Stimulated activated memory B cell treated with anti-CD40 and anti-IgM and Interleukin-4, amounts not matched to agents 10 μg/mL and 1 μg/mL and 100 μg/mL, for 72 hours (primary cell): ENCODE data around the gene HOXD3.

Experiments used
- ATAC-seq: fragments of 150-1000 bp; cut with Tn5 transposase; 2 replicates; pipeline ENCODE4 v1.10.0; 2021
- H3K27ac Mint-ChIP-seq: one replicate; pipeline ENCODE4 v1.8.0; 2022; ENCODE audit warnings: mild to moderate bottlenecking, mixed read lengths
- H3K27me3 Mint-ChIP-seq: one replicate; pipeline ENCODE4 v1.8.0; 2022; ENCODE audit warnings: mixed read lengths
- H3K36me3 Mint-ChIP-seq: one replicate; pipeline ENCODE4 v1.8.0; 2022; ENCODE audit warnings: mixed read lengths
- H3K4me1 Mint-ChIP-seq: one replicate; pipeline ENCODE4 v1.8.0; 2022; ENCODE audit warnings: mixed read lengths
- H3K4me3 Mint-ChIP-seq: one replicate; pipeline ENCODE4 v1.8.0; 2022; ENCODE audit warnings: mild to moderate bottlenecking, moderate library complexity, mixed read lengths
- H3K9me3 Mint-ChIP-seq: one replicate; pipeline ENCODE4 v1.8.0; 2022; ENCODE audit warnings: mixed read lengths

The HOXD3 gene

DNA sequence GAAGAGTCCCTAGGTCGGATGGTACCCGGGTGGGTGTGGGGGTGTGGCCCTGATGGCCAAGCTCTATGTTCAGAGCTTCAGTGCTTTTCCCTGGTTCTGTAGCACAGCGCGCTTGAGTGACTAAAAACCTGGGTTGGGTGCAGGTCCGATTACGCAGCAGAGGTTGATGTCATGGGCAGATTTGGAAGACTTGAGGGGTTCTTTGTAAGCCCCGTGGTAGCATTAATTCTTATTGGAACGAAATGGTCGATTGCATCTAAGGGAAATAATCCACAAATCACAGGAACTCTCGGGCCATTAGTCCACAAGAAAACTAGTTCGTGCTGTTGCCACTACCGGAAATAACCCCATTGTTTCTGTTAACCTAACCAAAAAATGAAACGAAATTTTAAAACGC is 18.6 kb upstream of the HOXD3 start:
- Mint-ChIP-seq H3K36me3 (peaks cover 7% of the 10 kb centered on the region), H3K9me3 (peaks cover 8% of the 10 kb centered on the region), H3K4me3 (peak overlapping the region; percentile 33), H3K27me3 (peaks cover 84% of the 10 kb centered on the region), H3K4me1 (peaks cover 25% of the 10 kb centered on the region), H3K27ac (no peak overlapping the region)
- ATAC-seq, result no peak

DNA sequence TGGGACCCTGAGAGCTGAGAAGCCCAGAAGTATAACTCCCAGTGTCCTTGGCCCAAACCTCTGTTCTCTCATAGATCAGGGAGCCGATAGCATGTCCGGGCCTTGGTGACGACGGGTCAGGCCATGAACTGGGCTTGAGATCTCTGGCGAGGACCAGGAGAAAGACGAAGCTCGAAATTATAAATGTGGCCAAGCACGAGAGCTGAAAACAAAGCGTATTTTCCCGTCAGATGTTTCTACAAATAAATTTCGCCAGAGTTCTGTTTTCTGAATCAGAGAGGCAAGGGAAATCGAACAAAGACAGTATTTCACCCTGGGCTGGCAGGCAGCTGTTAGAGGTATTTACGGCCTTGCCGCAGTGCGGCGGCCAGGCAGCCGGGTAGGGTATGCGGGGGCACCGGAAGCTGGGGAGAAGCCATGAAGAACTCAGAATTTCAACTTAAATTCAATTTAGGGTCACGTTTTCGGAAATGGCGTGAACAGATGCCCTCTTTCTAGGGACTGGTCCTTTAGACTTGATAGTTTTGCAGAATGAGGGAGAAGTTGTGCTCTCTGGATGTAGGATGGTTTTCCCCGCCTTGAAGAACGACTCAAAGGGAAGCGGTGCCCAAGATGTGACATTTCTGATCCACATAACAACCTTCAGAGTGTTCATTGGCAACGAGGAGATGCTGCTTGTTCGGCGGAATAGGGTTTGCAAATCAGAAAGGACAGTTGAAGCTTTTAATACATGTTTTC is 18.0 kb upstream of the HOXD3 start:
- H3K9me3 Mint-ChIP-seq, result peaks cover 8% of the 10 kb centered on the region
- no peak overlapping the region for H3K27ac Mint-ChIP-seq
- H3K4me1 Mint-ChIP-seq, result peaks cover 25% of the 10 kb centered on the region
- H3K36me3 Mint-ChIP-seq, result peaks cover 7% of the 10 kb centered on the region
- H3K4me3 Mint-ChIP-seq, result no peak overlapping the region
- no peak for ATAC-seq
- peaks cover 84% of the 10 kb centered on the region for H3K27me3 Mint-ChIP-seq

DNA sequence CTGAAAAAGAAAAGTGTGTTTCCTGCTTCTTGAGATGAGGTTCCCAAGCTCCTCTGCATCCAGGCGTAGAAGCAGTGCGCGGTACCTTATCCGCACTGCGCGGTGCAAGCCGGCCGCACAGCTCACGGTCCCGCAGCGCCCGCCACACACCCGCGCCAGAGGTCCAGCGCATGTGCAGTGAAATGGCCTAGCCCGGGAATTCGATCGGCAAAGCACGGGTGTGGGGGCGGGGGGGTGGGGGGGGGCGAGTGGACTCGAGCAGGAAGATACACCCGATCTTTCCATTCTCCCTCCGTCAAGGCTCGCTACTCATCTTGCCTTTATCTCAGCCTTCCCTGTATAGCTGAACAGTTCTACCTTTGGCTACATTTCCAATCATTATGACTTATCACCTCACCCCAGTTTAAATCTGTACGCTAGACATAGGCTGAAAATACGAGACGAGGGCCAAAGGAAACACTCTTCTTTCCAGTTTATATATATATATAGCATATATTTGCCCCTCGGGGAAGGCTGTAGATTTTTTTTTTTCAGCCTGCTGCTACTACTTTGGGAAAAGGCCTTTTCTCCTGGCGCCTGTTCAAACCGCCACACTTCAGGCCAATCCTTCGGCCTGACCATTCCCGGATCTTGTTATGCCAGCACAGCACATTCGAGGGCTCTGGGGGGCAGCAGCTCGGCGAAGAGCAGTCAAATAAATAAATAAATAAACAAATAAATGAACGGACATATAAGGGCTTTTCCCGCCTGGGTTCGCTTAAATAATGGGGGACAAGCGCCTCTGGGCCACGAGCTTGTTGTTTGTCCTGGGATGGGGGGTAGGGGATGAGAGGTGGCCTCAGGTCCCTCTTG is 17.2 kb upstream of the HOXD3 start:
- Mint-ChIP-seq H3K4me1 (peaks cover 25% of the 10 kb centered on the region), H3K4me3 (no peak overlapping the region), H3K27me3 (peaks cover 86% of the 10 kb centered on the region), H3K27ac (no peak overlapping the region), H3K36me3 (peaks cover 7% of the 10 kb centered on the region), H3K9me3 (peaks cover 8% of the 10 kb centered on the region)
- ATAC-seq, result no peak

DNA sequence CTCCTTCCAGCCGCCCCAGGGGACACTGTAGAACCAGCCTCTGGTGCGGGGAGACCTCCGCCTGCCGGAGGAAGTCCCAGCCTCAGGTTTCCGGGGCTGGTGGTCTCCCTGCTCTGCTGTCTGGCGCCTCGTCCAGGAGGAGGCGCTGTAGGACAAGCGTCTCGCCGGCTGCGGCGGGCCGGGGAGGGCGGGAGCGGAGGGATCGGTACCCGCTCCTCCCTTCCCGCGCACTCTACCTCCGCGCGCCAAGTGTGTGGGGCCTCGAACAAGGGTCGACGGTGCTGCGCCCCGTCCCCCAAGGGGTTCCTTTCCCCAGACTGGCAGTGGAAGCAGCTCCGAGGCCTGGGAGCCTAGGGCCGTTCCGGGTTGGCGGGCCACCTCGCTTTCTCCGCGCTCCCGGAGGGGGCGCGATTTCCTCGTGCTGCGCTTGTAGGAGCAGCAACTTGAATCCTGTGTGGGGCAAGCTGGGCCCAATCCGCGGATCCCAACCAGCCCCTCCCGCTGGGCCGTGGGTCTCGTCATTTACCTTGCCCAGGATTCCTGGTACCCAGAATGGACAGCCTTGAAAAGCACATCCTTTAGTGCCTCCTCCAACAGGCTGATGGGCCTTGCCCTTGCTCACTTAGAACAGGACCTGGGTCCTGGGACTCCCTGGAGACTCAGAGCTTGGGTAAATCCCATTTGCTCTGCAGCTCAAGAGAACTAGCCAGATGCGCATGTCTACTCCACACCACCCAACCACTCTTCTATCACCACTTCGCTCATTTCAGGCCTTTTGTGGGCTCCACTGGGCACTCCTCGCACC is 16.4 kb upstream of the HOXD3 start:
- Mint-ChIP-seq H3K4me3 (peak overlapping the region; percentile 36), H3K27ac (no peak overlapping the region)
- ATAC-seq, result peak; percentile 67

DNA sequence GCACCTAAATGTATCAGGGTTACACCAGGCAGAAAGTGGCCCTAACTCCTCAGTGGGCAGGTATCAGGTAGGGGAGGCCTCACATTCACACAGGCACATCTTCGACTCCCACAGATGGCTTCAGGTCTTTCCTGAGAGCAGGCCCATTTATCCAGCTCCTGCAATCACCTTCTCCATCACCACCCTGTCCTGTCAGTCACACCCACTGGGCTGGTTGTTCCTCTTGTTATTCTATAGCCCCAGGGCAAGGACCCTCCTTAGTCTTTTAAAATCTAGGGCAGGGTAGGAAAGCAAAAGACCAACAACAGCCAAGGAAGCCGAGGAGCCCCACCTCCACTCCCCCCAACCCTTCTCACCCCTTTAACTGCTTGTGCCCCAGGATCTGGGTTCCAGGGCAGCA is 14.8 kb upstream of the HOXD3 start:
- no peak overlapping the region for H3K27ac Mint-ChIP-seq
- peaks cover 17% of the 10 kb centered on the region for H3K4me1 Mint-ChIP-seq
- no peak overlapping the region for H3K4me3 Mint-ChIP-seq
- ATAC-seq, result no peak
- H3K9me3 Mint-ChIP-seq, result peaks cover 3% of the 10 kb centered on the region
- peaks cover 90% of the 10 kb centered on the region for H3K27me3 Mint-ChIP-seq
- no peaks in the 10 kb centered on the region for H3K36me3 Mint-ChIP-seq

More for the DNA sequence above, 16.4 kb upstream of the HOXD3 start:
- Mint-ChIP-seq H3K27me3 (peaks cover 86% of the 10 kb centered on the region), H3K36me3 (peaks cover 2% of the 10 kb centered on the region), H3K4me1 (peaks cover 21% of the 10 kb centered on the region), H3K9me3 (peaks cover 7% of the 10 kb centered on the region)

DNA sequence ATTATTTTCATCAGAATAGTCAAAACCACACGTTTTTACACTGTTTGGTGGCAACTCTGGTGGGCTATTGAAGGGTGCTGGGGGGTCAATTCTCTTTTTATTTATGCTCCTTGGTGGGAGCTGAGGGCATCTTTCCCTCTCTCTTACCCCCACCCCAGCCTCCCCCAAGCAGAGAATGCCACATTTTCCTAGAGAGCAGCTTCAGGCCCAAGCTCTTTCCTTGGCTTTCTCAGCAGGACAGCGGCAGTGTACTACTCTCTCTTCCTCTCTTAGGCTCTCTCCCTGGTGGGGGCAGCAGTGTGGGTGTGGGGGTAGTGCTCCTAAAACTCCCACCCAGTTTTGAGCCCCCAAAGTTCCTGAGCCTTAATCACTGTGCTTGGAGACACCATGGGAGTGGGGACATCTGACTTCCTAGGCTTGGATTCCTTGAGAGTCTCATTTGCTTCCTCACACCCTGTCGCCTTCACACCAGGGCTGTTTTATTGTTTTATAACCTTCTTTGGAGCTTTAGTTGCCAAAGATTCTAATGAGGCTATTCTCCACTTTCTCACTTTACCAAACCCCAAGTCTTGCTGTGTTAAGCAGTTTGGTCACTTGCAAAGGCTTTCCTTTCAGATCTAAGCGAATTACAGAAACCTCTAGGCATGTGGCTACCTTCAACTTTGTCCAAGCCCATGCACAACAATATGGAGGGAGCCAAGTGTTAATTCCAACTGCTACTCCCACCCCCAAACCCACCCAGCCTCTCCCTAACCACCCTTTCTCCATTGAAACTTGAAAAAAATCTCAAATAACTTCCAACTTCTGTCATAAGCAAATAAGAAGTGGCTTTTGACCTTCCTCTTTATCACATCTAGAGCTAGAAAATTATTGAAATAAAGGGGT is 11.8 kb upstream of the HOXD3 start:
- ATAC-seq, result no peak
- no peak overlapping the region for H3K27ac Mint-ChIP-seq
- H3K9me3 Mint-ChIP-seq, result no peaks in the 10 kb centered on the region
- H3K4me1 Mint-ChIP-seq, result peaks cover 7% of the 10 kb centered on the region
- H3K36me3 Mint-ChIP-seq, result no peaks in the 10 kb centered on the region
- H3K4me3 Mint-ChIP-seq, result no peak overlapping the region
- peaks cover 96% of the 10 kb centered on the region for H3K27me3 Mint-ChIP-seq

DNA sequence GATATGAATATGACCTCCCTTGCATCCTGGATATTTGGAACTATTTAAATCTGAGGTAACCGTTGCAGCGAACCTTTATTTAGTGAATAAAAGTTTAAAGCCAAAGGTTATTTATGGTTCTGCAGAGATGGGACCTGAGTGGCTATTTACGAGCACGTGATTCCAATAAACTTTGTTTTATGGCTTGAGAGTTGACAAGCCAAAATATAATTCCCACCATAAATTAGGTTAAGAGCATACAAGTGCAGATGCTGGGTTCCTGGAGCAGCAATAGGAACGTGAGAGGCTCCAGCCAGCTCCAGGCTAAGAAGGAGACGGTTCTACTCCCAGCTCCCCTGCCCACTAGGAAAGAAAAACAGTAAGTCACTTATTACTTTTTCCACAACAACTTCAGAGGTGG is 11.0 kb upstream of the HOXD3 start:
- H3K4me1 Mint-ChIP-seq, result peaks cover 4% of the 10 kb centered on the region
- no peaks in the 10 kb centered on the region for H3K36me3 Mint-ChIP-seq
- no peak for ATAC-seq
- no peaks in the 10 kb centered on the region for H3K9me3 Mint-ChIP-seq
- peaks cover 98% of the 10 kb centered on the region for H3K27me3 Mint-ChIP-seq
- H3K27ac Mint-ChIP-seq, result no peak overlapping the region
- H3K4me3 Mint-ChIP-seq, result no peak overlapping the region

DNA sequence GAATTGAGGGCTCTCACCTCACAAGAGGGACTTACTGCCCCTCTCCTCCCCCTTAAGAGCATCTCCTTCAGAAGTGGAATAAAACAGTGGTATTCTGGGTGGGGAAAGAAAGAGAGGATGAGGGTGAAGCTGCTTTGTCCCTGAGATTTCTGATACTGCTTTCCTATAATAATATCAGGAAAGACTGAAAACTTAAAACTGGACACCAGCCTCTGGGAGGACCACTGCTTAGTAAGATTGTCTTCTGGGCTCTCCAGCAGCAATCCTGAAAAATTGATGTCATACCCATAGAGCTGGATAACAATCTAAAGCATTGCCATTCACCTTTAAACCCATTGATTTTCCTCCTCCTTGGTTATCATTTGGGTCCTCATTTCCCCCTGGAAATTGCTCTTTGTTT is 10.5 kb upstream of the HOXD3 start:
- Mint-ChIP-seq H3K4me3 (no peak overlapping the region), H3K27ac (no peak overlapping the region), H3K36me3 (no peaks in the 10 kb centered on the region), H3K9me3 (no peaks in the 10 kb centered on the region), H3K4me1 (no peaks in the 10 kb centered on the region), H3K27me3 (peaks cover 98% of the 10 kb centered on the region)
- no peak for ATAC-seq

DNA sequence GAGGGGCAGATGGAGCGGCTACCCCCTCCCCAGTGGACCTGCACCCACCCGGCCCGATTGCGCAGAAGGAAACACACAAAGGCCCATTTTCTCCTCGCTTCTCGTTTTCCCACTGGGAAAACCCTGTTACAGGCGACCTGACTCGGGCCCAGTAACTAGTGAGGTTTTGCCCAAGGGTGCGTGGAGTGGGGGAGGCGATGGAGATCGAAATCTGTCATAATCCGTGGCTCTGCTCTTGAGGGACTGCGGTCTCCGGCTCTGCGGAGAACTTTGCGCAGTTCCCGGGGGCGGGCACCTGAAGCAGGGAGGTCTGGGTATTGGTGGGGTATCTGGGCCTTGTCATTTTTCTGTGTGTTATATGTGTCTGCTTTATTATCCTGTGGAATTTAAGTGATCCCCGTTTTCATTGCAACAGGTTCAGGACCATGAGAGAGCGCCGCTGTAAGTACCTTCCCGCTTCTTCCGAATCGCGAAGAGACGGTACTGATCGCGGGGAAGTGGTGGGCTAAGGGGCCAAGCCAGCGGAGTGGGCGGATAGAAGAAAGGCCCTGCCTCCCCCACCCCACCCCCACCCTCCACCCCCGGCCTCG is 9.8 kb upstream of the HOXD3 start:
- no peaks in the 10 kb centered on the region for H3K4me1 Mint-ChIP-seq
- H3K4me3 Mint-ChIP-seq, result no peak overlapping the region
- no peaks in the 10 kb centered on the region for H3K36me3 Mint-ChIP-seq
- H3K27ac Mint-ChIP-seq, result no peak overlapping the region
- H3K9me3 Mint-ChIP-seq, result no peaks in the 10 kb centered on the region
- peaks cover 98% of the 10 kb centered on the region for H3K27me3 Mint-ChIP-seq
- ATAC-seq, result no peak

DNA sequence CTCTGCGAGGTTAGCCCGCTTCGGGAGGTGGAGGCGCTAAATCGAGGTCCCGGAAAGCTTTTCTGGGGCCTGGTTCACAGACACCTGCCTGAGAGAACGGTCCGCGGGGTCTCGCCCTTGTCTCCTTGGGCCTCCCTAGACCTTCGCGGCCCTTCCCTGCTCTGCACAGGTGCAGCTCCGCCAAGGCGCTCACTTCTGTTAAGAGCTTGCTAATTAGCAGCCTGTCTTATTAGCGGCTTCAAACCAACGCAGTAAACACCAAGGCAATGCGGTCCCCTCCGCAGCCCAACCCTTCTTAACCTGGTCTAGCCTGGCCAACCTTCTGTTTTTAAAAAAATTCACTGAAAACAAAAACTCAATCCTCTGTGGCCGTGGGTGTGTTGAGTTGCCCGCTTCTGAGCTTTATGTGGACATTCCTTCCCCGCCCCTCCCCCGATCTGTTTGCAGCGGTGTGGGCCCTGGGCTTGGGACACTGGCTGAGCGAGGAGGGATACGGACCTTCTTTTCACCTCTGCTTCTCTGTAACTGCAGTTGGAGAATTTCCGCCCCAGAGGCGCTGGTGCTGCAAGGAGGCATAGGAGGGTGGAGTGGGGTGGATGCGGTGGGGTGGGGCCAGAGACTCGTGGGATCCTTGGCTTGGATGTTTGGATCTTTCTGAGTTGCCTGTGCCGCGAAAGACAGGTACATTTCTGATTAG is 9.2 kb upstream of the HOXD3 start:
- no peak for ATAC-seq
- peaks cover 98% of the 10 kb centered on the region for H3K27me3 Mint-ChIP-seq
- no peaks in the 10 kb centered on the region for H3K36me3 Mint-ChIP-seq
- H3K27ac Mint-ChIP-seq, result no peak overlapping the region
- H3K9me3 Mint-ChIP-seq, result no peaks in the 10 kb centered on the region
- H3K4me3 Mint-ChIP-seq, result no peak overlapping the region
- no peaks in the 10 kb centered on the region for H3K4me1 Mint-ChIP-seq

DNA sequence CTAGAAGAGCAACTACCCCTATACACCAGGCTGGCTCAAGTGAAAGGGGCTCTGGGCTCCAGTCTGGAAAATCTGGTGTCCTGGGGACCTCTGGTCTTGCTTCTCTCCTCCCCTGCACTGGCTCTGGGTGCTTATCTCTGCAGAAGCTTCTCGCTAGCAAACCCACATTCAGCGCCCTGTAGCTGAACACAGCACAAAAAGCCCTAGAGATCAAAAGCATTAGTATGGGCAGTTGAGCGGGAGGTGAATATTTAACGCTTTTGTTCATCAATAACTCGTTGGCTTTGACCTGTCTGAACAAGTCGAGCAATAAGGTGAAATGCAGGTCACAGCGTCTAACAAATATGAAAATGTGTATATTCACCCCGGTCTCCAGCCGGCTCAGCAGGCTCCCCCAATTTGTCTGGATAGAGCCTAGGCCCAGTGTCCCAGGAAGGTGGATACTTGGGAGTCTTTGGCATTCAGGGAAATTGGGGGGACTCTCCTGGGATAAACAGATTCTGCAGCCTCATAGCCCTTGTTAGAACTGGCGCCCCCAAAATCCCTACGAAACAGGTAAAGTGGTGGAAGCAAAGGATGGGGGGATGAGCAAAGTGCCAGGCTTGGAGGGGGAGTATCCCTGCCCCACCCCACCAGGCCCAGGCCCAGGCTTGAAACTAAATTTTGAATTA is 8.2 kb upstream of the HOXD3 start:
- H3K27ac Mint-ChIP-seq, result no peak overlapping the region
- no peak for ATAC-seq
- H3K4me1 Mint-ChIP-seq, result no peaks in the 10 kb centered on the region
- peaks cover 98% of the 10 kb centered on the region for H3K27me3 Mint-ChIP-seq
- no peaks in the 10 kb centered on the region for H3K9me3 Mint-ChIP-seq
- no peak overlapping the region for H3K4me3 Mint-ChIP-seq
- no peaks in the 10 kb centered on the region for H3K36me3 Mint-ChIP-seq

DNA sequence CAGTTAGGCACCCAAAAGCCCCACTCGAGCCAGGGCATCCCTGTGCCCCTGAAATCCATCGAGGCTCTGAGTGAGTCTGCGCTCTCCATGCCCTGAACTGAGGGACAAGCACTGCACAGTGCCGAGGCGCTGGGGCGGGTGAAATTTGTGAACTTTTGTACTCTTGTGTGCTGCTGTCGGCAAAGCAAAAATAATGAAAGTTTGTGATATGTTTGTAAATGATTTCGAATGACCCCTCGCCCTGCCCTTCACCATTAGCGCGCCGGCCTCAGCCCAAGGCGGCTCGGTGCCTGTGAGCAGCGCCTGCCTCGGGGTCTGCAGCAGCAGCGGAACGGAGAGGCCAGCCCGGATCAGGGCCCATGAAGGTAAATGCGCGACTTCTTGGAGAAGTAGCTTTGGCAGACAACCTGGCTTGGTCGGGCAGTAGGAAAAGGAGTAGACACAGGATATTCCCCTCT is 7.6 kb upstream of the HOXD3 start:
- no peak for ATAC-seq
- H3K27me3 Mint-ChIP-seq, result peaks cover 98% of the 10 kb centered on the region
- no peak overlapping the region for H3K4me3 Mint-ChIP-seq
- no peaks in the 10 kb centered on the region for H3K9me3 Mint-ChIP-seq
- H3K4me1 Mint-ChIP-seq, result no peaks in the 10 kb centered on the region
- H3K36me3 Mint-ChIP-seq, result no peaks in the 10 kb centered on the region
- H3K27ac Mint-ChIP-seq, result no peak overlapping the region

DNA sequence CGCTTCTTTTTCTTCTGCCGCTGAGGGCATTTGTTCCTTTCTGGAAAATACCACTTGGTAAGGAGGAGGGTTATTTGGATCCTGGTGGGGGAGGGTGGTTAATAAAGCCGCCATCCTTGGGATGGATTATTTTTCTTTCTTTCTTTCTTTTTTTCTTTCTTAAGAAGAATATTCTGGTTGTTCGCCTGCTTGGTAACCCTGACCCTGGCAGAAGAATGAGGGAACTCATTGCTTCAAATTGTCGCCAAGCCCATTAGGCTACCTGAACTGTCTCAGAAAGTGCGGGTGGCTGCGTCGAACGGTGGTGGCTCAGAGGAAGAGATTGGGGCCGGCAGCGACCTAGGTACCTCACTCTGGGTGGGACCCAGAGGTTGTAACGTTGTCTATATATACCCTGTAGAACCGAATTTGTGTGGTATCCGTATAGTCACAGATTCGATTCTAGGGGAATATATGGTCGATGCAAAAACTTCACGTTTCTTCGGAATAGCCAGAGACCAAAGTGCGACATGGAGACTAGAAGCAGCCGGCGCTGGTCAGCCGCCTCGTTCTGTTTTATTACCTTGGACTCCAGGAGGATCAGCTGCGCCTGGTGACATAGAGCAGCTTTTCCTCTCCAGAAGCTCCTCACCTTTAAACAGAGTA is 7.0 kb upstream of the HOXD3 start:
- Mint-ChIP-seq H3K27me3 (peaks cover 100% of the 10 kb centered on the region), H3K27ac (no peak overlapping the region), H3K4me1 (no peaks in the 10 kb centered on the region), H3K9me3 (no peaks in the 10 kb centered on the region), H3K4me3 (no peak overlapping the region), H3K36me3 (no peaks in the 10 kb centered on the region)
- no peak for ATAC-seq
